ENCODE measurements around the gene DNASE2B.
A peak's percentile ranks its signal among the peaks of the same experiment; 100 is the strongest.
"Not testable (repeated sequence)": the region's sequence is repeated elsewhere in the genome, so short reads cannot be mapped to it uniquely, and the experiment has no call there.

The DNASE2B gene

DNA sequence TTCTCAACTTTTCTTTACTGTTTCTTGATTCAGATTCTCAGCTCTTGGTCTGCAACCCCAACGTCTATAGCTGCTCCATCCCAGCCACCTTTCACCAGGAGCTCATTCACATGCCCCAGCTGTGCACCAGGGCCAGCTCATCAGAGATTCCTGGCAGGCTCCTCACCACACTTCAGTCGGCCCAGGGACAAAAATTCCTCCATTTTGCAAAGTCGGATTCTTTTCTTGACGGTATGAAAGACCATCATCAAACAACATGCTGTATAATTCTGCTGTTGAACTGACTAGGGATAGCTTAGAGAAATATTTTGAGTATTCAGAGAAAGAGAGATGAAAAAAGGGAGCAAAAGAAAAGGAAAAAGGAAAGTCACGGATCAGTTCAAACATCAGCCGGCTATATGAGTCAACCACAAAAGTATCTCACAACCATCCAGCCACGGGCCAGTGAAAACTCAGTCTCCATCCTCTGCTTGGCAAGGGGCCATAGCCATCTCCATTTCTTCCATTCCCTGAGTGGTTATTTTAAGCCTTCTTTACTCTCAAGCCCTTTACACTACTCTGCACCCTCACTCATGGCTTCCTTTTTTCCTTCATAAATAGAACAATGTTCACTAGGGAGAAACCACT is 14.1 kb downstream of the DNASE2B start:
- DNase-seq (ENCODE audit: low spot score): no peak

DNA sequence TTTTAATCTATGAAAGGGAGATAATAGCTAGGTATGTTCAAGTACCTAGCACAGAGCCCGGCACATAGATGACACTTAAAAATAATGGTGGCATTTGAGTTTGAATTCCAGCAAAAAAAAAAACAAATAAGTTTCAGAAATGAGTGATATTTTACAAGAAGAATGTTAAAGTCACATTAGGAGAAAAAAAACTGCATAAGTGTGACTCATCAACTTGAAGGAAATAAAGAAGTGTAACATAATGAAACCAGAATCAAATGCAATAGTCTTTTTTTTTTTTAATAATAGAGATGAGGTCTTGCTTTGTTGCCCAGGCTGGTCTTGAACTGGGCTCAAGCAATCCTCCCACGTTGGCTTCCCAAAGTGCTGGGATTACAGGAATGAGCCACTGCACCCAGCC is 17.1 kb downstream of the DNASE2B start:
- DNase-seq (ENCODE audit: low spot score): no peak

DNA sequence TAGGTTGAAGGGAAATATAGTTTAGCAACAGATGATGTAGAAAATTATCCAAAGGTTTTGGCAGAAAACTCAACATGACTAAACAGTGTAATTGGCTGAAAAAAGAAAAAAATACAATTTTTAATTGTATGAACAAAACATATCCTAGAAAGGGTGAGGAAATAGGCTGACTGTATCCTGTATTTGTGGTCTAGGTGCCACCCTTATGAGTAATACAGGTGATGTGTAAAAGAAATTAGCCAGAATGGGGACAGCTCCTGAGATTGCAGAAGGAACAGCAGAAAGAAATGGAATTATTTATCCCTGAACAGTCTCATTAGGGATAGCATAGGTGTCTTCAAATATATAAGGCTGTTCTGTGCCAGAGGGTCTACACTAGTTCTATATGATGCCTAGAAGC is 24.6 kb downstream of the DNASE2B start:
- no peak for DNase-seq (ENCODE audit: low spot score)

DNA sequence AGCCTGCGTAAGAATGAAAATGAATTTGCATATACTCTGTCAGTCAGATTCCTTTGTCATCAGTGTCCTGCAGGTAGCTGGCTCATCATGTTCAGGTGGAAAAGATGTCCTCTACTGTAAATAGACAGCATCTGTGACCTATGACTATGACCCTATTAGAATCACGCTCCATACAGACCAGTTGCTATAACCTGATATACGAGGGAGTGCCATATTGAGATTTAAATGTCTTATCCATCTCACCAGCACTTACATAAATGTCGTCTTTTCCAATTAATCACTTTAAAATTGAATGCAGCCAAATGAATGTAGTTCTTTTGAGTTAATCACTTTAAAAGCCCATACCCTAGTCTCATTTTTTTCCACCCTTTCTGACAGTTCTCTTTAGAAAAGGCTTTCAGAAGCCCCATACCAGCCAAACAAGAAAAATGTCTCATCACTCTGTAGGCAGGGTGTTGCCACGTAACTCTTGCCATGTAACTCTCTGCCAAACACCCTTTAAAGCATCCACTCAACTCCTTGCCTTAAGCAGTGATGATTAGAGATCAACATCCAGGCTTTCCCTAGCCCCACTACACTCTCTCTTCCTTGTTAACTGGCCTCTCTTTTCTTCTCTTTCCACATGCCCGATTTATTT is 26.3 kb downstream of the DNASE2B start:
- DNase-seq (ENCODE audit: low spot score): no peak

DNA sequence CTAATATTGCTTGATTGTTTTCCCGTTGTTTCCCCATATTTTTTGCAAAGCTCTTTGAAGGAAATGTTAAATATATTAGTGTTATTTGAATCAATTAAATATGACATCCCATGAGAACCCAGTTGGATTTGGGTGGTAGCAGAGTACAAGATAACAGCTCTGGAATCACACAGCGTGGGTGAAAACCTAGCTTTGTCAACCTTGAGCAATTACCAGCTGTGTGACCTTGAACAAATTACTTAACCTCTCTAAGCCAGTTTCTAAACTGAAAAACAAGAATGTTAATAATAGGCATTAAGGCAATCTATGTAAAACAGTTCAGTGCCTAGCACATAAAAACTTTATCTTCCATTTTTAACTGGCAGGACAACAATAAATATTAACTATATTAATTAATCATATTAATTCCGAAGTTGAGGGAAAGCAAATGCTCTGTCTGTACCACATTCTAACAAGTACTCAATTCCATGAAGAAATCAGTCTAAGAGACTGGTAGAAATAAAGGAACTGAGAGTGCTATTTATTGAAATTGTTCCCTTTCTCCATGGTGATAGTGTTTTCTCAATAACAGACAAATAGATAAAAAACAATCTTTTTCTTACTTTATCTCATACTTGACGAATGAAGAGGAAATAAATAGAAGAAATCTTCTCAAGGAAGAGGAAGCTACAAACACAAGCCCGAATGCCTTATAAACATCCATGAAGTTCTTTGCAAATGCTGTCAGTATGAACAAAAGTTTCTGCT is 27.0 kb downstream of the DNASE2B start:
- DNase-seq (ENCODE audit: low spot score): no peak

DNA sequence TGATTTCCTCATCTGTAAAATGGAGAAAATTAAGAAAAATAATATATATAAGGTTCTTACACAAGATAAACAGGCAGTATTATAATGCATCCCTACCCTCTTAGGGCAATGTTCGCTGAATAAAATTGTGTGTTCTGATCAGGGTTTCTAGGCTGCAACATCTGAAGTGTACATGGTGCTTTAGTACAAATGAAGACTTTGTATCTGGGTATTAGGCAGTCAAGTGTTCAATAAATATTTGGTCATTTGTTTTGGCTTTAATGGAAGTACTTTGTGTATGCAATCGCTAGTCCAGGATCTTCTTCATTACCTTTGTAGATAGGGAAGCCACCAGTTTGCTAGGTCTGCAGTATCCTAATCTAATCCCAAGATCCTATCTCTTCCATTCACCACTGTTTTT is 28.1 kb downstream of the DNASE2B start:
- DNase-seq (ENCODE audit: low spot score): no peak

DNA sequence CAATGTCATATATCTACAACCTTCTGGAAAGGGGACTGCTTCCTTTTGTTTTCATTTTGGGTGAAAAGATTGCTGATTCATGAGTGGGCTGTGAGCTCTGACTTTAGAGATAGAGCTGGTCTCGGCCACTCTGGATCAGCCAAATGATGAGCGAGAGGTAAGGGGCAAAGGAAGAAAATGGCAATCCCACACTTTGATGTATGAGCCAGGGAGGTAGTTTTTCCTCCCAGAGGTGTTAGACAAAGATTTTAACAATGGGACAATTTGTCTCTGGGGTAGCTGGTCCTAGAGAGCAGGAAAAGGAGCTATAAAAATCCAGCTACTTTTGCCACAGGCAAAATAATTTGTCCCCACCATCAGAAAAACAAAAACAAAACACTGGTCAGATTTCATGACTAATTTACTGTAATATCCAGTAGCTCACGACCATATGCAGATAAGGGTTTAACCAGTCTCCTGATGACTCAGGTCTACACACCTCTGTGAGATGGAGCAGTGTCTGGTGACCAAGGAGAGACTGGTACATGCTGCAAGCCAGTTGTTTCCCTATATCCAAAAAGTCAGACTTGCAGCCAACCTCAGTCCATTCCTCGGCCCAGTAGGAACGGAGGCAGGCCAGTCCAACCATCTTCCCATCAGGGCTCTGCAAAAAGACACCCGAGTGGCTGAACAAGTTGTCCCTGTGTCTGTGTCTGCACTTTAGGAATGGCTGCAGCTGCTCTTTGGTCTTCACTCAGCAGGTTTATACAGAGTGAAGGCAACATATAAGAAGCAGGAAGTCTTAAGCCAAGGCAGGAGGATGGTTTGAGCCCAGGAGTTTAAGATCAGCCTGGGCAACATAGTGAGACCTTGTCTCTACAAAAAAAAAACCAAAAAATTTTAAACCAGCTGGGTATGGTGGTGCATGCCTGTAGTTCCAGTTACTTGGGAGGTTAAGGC is 29.2 kb downstream of the DNASE2B start:
- DNase-seq (ENCODE audit: low spot score): no peak

DNA sequence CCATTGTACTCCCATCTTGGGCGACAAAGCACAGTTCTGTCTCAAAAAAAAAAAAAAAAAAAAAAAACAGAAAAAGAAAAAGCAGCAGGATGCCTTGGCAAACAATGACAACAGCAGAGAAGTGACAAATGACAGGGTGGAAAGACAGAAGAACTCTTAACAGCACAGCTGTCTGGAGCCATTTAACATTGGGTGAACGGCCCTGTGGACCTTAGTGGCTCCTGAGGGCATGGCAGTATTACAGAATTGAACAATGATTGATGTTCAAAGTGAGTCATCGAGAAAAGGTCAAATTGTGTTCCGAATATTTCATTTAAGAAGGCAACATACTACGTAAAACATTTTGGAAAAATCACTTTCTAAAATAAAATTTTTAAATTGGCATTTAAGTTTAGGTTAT is 30.0 kb downstream of the DNASE2B start:
- DNase-seq (ENCODE audit: low spot score): no peak

DNA sequence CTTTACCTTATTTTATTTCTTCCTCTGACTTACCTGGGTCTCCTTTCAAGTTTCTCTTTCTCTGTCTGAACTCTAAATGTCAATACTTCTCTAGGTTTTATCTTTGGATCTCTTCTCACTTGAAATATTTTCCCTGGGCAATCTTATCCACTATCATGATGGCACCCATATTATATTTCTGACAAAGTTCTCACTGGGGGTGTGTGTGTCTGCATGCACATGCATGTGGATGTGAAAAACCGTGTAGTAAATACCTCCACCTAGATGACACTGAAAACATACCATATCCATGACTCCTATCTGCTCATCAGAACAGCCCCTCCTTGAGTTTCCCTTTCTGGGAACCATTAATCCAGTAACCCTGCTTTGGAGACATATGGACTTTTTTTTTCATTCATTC is 30.9 kb downstream of the DNASE2B start:
- no peak for DNase-seq (ENCODE audit: low spot score)

DNA sequence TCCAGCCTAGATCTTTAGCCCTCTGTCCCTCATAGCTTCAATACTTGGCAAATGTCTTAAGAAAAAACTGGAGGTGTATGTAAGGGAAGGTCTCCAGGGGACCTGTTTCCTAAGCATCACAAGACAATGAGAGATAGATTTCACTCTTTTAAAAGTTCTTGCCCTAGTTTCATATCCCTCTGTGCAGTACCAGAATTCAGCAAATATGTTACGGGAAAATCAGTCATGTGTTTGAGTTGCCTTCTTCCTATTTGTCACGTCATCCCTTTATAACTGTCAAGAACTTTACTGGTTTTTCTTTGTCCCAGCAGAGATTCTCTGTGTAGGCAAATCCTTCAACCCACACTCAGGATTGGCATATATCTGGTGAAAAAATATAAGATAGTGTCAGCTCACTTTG is 32.3 kb downstream of the DNASE2B start:
- no peak for DNase-seq (ENCODE audit: low spot score)

DNA sequence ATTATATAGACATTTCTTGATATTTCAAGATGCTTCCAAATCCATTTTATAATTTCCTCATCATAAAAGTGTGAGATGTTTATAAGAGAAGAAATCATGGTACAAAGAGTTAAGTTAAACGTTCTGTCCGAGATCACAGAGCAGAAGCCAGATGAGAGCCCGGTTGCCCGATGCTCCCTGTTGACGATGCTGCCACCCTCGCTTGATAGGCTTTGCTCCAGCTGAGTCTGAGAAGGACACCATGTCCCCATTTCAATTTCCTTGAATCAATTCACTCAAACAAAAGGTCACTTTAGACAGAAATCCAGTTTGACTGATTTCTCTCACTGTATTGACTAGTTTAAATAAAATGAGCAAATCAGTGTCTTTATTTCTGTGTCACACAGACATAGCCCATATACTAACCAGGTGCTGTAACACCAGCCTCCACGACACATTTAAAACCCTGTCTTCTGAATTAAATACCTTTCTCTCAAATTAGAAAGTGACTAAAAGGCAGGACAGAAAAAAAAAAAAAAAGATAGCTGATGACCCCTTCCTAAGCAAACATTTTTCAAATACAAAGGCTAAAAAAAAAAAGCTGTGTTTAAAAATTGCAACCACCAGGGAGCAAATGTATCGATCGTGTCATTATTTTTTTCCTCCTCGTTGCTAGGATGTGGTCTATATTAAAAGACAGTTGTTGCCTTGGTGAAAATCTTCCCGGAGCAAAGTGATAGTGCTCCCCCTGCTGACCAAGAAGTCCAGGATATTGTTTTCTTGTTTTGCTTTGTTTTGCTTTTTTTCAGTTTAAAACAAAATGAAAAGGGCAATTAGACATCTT is 35.2 kb downstream of the DNASE2B start:
- peak; percentile 76 for DNase-seq (ENCODE audit: low spot score)

DNA sequence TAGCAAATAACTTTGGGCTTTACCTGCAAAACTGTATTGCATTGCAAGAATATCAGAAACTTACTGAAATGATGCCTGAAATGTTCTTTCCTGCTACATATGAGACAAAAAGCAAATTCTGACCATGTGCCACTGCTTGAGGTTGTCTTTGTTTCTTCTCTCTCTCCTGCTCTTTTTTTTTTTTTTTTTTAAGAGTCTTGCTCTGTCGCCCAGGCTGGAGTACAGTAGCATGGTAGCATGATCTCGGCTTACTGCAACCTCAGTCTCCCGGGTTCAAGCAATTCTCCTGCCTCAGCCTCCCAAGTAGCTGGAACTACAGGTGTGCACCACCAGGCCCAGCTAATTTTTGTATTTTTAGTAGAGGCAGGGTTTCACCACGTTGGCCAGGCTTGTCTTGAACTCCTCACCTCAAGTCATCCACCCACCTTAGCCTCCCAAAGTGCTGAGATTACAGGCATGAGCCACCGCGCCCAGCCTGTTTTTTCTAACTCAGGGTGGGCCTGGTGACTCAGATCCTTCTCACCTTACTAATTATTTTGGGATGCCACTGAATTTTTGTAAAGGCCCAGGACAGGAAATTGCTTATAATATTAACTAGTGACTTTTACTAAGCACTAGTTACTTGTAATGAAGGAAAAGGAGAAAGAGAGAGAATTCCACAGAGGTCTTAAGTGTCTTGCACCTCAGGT is 35.9 kb downstream of the DNASE2B start:
- no peak for DNase-seq (ENCODE audit: low spot score)

DNA sequence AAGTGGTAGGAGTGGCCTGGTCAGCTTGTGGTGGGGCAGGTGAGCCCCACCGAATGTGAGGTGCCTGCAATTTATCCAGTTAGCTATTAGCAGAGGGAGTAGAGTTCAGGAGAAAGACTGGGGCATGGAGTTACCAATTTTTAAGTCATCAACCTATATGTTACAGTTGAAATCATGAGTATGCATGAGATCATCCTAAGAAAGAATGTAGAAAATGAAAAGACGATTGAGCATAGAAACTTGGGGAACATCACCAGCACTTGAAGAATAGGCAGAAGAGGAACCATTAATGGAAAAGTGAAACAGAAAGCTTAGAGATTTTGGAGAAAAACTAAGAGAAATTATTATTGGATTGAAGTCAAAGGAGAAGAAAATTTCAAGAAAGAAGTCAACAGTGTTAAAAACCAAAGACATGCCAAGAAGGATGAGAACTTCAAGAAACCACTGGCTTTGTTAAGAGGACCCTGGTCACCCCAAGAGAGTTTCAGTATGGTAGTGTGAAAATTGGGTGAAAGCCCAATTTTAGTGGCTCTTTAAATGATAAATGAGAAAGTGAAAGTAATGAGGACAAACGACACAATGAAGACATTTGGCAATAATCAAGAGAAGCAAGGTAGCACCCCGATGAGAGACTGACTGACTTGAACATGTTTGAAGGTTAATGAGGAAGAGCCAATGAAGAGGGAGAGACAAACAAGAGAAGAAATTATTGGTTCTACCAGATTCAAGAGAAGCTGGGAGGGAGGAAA is 36.7 kb downstream of the DNASE2B start:
- no peak for DNase-seq (ENCODE audit: low spot score)

DNA sequence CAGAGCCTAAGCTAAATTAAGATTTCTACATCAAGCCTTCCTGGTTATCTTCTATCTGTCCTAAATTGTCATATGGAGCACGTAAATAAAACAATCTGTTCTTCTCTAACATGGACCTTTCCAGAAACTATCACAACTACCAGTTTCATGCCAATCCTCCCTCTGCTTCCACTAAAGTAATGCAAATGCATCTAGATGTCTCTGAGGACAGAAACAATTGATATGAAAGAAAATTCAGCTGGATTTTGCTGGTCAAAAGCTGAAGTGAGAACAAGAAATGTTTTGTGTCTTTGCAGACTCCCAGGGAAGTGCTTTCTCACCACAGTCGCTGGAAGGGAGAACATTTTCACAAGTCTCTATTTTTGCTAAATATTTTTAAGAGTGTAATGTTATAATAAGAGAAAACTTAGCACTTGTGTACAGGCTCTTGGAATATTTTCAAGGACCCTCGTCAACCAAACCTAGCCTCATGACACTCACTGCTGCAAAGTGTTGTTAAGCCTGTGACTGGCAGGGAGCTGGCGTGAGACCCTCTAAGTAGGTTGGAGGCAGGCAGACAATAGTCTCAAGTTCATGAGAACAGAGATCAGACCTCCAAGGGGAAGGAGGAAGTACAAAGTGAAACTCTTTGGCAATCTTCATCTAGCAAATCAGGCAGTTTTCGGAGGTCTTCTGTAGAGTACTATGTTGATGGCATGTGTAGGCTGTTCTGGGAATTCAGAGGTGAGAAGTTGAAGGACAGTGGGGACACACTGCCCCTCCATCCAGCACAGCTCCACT is 38.8 kb downstream of the DNASE2B start:
- no peak for DNase-seq (ENCODE audit: low spot score)

DNA sequence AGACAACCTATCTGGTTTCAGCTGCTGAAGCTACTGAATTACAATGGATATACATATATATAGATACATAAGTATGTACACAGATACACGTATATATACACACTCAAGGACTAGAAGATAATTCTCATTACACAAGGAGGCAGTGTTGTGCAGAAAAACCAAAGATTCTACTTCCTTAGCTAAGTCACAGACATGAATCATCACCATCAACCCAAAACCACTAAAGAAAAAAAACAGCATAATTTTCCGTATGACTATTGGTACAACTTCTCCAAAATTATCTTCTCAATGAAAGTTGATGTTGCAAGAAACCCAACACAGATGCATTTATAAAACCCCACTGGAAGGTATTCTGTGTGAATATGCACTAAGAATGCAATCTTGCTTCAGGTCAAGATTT is 44.0 kb downstream of the DNASE2B start:
- DNase-seq (ENCODE audit: low spot score): peak; percentile 84

DNA sequence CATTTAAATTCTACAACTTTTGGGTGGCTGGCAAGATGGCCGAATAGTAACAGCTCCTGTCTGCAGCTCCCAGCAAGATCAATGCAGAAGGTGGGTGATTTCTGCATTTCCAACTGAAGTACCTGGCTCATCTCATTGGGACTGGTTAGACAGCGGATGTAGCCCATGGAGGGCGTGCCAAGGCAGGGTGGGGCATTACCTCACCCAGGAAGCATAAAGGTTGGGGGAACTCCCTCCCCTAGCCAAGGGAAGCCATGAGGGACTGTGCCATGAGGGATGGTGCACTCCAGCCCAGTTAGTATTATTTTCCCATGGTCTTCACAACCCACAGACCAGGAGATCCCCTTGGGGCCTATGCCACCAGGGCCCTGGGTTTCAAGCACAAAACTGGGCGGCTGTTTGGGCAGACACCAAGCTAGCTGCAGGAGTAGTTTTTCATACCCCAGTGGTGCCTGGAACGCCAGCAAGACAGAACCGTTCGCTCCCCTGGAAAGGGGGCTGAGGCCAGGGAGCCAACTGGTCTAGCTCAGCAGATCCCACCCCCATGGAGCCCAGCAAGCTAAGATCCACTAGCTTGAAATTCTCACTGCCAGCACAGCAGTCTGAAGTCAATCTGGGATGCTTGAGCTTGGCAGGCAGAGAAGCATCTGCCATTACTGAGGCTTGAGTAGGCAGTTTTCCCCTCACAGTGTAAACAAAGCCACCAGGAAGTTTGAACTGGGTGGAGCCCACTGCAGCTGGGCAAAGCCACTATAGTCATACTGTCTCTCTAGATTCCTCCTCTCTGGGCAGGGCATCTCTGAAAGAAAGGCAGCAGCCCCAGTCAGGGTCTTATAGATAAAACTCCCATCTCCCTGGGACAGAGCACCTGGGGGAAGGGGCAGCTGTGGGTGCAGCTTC is 44.7 kb downstream of the DNASE2B start:
- not testable (repeated sequence) for DNase-seq (ENCODE audit: low spot score)

DNA sequence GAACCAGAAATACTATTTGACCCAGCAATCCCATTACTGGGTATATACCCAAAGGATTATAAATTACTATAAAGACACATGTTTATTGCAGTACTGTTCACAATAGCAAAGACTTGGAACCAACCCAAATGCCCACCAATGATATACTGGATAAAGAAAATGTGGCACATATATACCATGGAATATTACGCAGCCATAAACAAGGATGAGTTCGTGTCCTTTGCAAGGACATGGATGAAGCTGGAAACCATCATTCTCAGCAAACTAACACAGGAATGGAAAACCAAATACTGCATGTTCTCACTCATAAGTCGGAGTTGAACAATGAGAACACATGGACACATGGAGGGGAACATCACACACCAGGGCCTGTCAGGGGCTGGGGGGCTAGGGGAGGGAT is 50.4 kb downstream of the DNASE2B start:
- DNase-seq (ENCODE audit: low spot score): not testable (repeated sequence)

DNA sequence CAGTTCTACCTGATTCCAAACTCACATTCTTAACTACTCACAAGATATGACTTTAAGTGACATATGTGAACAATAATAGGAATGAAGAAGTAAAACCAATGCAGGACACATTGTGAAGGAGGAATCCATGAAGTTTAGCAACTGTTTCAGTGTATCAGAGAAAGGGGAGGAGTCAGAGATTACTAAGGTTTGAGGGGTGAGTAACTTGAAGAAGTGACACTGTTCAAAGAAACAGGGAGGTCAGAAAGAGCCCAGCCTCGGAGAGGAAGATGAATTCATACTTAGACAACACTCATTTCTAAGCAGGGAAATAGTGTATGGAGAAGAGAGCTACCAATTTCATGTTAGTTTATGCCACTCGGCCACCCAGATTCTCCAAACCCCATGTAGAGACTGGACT is 52.6 kb downstream of the DNASE2B start:
- DNase-seq (ENCODE audit: low spot score): no peak
